ENCODE results near the gene XRCC4. TPM values are rescaled to one million over a fixed set of nuclear protein-coding genes. Genes with fewer than 3 reads are reported as not detected.

Gene XRCC4
- polyA plus RNA-seq, 1 donor (not counting 4 experiments of a cell fraction or from before 2014, with no cell fraction given): 10.9 TPM

- no peak for FAIRE-seq
- Histone ChIP-seq H3K27me3 (ENCODE audit: control insufficient read depth, extremely low read depth, insufficient read depth, low read length) (no peaks in the 10 kb centered on the region), H3K9me3 (ENCODE audit: control insufficient read depth, low read depth, low read length) (no peaks in the 10 kb centered on the region), H3K9me1 (ENCODE audit: control insufficient read depth, extremely low read depth, insufficient read depth, low read length) (no peaks in the 10 kb centered on the region), H4K20me1 (ENCODE audit: control insufficient read depth, extremely low read depth, insufficient read depth, low read length) (no peaks in the 10 kb centered on the region), H3K4me2 (ENCODE audit: control insufficient read depth, extremely low read depth, insufficient read depth, low read depth, low read length) (no peak overlapping the region), H2AFZ (ENCODE audit: control insufficient read depth, low read length) (no peak overlapping the region), H3K79me2 (ENCODE audit: control insufficient read depth, insufficient read depth, low read length) (no peaks in the 10 kb centered on the region), H3K36me3 (ENCODE audit: control insufficient read depth in 2 of 2, extremely low read depth in 1 of 2, insufficient read depth in 2 of 2, low read length in 2 of 2) (no peaks in the 10 kb centered on the region), H3K4me1 (ENCODE audit: control insufficient read depth, extremely low read depth, insufficient read depth, low read length) (no peaks in the 10 kb centered on the region), H3K4me3 (ENCODE audit: control insufficient read depth in 2 of 3, extremely low read depth in 1 of 3, insufficient read depth in 2 of 3, low read depth in 1 of 3, low read length in 3 of 3) (no peak overlapping the region), H3K27ac (ENCODE audit: control insufficient read depth, insufficient read depth, low read length) (no peak overlapping the region), H3K9ac (ENCODE audit: control insufficient read depth, extremely low read depth, insufficient read depth, low read length) (no peak overlapping the region)
- TF ChIP-seq, protein P1, sequence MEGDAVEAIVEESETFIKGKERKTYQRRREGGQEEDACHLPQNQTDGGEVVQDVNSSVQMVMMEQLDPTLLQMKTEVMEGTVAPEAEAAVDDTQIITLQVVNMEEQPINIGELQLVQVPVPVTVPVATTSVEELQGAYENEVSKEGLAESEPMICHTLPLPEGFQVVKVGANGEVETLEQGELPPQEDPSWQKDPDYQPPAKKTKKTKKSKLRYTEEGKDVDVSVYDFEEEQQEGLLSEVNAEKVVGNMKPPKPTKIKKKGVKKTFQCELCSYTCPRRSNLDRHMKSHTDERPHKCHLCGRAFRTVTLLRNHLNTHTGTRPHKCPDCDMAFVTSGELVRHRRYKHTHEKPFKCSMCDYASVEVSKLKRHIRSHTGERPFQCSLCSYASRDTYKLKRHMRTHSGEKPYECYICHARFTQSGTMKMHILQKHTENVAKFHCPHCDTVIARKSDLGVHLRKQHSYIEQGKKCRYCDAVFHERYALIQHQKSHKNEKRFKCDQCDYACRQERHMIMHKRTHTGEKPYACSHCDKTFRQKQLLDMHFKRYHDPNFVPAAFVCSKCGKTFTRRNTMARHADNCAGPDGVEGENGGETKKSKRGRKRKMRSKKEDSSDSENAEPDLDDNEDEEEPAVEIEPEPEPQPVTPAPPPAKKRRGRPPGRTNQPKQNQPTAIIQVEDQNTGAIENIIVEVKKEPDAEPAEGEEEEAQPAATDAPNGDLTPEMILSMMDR (optimal IDR thresholded peaks at IDR 0.05 in 1 of 3, IDR thresholded peaks at IDR 0.05 in 1 of 3, conservative IDR thresholded peaks at IDR 0.05 in 1 of 3; ENCODE audit: extremely low read depth in 1 of 3, insufficient read depth in 2 of 3, low read length in 3 of 3): no peak
- no peak for TF ChIP-seq EZH2 (IDR thresholded peaks at IDR 0.05; ENCODE audit: low read length)
- no peak for DNase-seq (ENCODE audit: low read depth, low spot score)
- dilution Hi-C loops (cut with MboI; ENCODE audit: extremely low pct_ligation_motif_present, low sequenced_read_pairs): no loop called here
These were observed 245.1 kb downstream of the XRCC4 start for GRCh38 chr5:83322273-83322924.

DNA sequence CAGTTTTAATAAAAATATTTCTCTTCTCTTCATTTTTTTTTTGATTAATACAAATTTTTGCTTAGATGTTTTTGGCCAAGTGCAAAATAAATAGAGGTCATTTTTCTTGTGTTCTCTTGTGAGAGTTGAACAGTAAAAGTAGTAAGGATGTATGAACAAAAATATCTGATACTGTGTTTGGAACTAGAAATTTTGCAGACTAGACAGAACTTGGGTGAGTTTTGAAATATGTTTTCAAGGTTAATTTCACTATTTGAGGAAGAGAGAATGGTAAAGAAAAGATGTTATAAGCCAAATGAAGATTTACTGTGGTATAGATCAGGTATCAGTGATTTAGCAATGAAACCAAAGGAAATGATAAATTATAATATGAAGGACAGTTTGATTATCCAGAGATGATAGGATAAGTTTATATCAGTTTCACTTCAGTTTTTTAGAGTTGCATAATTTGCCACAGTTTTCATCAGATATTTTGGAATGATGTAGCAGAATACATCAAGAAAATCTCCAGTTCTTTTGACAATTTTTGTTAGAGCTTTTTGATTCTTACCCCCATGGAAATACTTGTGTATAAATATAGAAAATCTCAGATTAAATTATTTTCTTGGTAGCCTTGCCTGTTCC is 246.3 kb downstream of the XRCC4 start:
- Histone ChIP-seq H3K36me3 (ENCODE audit: control insufficient read depth in 2 of 2, extremely low read depth in 1 of 2, insufficient read depth in 2 of 2, low read length in 2 of 2) (no peaks in the 10 kb centered on the region), H2AFZ (ENCODE audit: control insufficient read depth, low read length) (no peak overlapping the region), H3K4me3 (ENCODE audit: control insufficient read depth in 2 of 3, extremely low read depth in 1 of 3, insufficient read depth in 2 of 3, low read depth in 1 of 3, low read length in 3 of 3) (no peak overlapping the region), H3K27me3 (ENCODE audit: control insufficient read depth, extremely low read depth, insufficient read depth, low read length) (no peaks in the 10 kb centered on the region), H3K27ac (ENCODE audit: control insufficient read depth, insufficient read depth, low read length) (no peak overlapping the region), H3K79me2 (ENCODE audit: control insufficient read depth, insufficient read depth, low read length) (no peaks in the 10 kb centered on the region), H3K9ac (ENCODE audit: control insufficient read depth, extremely low read depth, insufficient read depth, low read length) (no peak overlapping the region), H4K20me1 (ENCODE audit: control insufficient read depth, extremely low read depth, insufficient read depth, low read length) (no peaks in the 10 kb centered on the region), H3K9me1 (ENCODE audit: control insufficient read depth, extremely low read depth, insufficient read depth, low read length) (no peaks in the 10 kb centered on the region), H3K9me3 (ENCODE audit: control insufficient read depth, low read depth, low read length) (no peaks in the 10 kb centered on the region), H3K4me2 (ENCODE audit: control insufficient read depth, extremely low read depth, insufficient read depth, low read depth, low read length) (no peak overlapping the region), H3K4me1 (ENCODE audit: control insufficient read depth, extremely low read depth, insufficient read depth, low read length) (no peaks in the 10 kb centered on the region)
- FAIRE-seq: no peak
- no peak for DNase-seq (ENCODE audit: low read depth, low spot score)
- dilution Hi-C loops (cut with MboI; ENCODE audit: extremely low pct_ligation_motif_present, low sequenced_read_pairs): no loop called here
- no peak for TF ChIP-seq EZH2 (IDR thresholded peaks at IDR 0.05; ENCODE audit: low read length)
- TF ChIP-seq, protein P1 (optimal IDR thresholded peaks at IDR 0.05 in 1 of 3, IDR thresholded peaks at IDR 0.05 in 1 of 3, conservative IDR thresholded peaks at IDR 0.05 in 1 of 3; ENCODE audit: extremely low read depth in 1 of 3, insufficient read depth in 2 of 3, low read length in 3 of 3): no peak

Measured in keratinocyte (primary cell).